Mesodermal cell (in vitro differentiated cells): ENCODE data around the gene PARD3B.

Experiments used
- H3K27ac ChIP-seq: 2 replicates; pipeline ENCODE4 v1.7.0; 2013; ENCODE audit warnings: mild to moderate bottlenecking, low read depth, low read length, moderate library complexity; ENCODE audit not compliant: severe bottlenecking
- H3K36me3 ChIP-seq: 2 replicates; pipeline ENCODE4 v1.7.1; 2013; ENCODE audit warnings: mild to moderate bottlenecking, low read length, moderate library complexity; ENCODE audit not compliant: control insufficient read depth, insufficient read depth
- H3K4me1 ChIP-seq: one replicate; pipeline ENCODE4 v1.7.1; 2013; ENCODE audit warnings: mild to moderate bottlenecking, low read length; ENCODE audit not compliant: insufficient read depth, control insufficient read depth, poor library complexity, severe bottlenecking
- H3K4me3 ChIP-seq: 2 replicates; pipeline ENCODE4 v1.7.0; 2013; ENCODE audit warnings: low read length, control low read depth, mild to moderate bottlenecking; ENCODE audit not compliant: insufficient read depth, poor library complexity, severe bottlenecking; ENCODE audit errors: extremely low read depth
- H3K9me3 ChIP-seq: 2 replicates; pipeline ENCODE4 v1.7.1; 2013; ENCODE audit warnings: mild to moderate bottlenecking, low read length, moderate library complexity; ENCODE audit not compliant: control insufficient read depth
- WGBS, 2 experiments: methylation state at CpG; one replicate each; pipeline ENCODE4 v1.1.5; 2013; ENCODE audit warnings: missing lambda C conversion rate in 2 of 2; ENCODE audit not compliant: insufficient coverage in 2 of 2; 5-methylcytosine and 5-hydroxymethylcytosine counted together

PARD3B gene

GRCh38 chr2:205561441-205561840 lies 1016.2 kb downstream of the PARD3B start:
- H3K27ac ChIP-seq = no peak overlapping the region
- H3K36me3 ChIP-seq = no peaks in the 10 kb centered on the region
- H3K9me3 ChIP-seq = no peaks in the 10 kb centered on the region
- WGBS, 2 experiments = 97 to 98% methylated on average over 3 to 6 of the region's 6 CpGs
- H3K4me3 ChIP-seq = no peak overlapping the region
- H3K4me1 ChIP-seq = peaks cover 10% of the 10 kb centered on the region

GRCh38 chr2:205563646-205564045 lies 1018.4 kb downstream of the PARD3B start:
- H3K36me3 ChIP-seq = no peaks in the 10 kb centered on the region
- H3K27ac ChIP-seq = no peak overlapping the region
- no peaks in the 10 kb centered on the region for H3K4me1 ChIP-seq
- WGBS, 2 experiments = 20% methylated on average over 1 of the region's 2 CpGs; no CpG with 5 or more reads in 1 of the 2 experiments
- no peak overlapping the region for H3K4me3 ChIP-seq
- no peaks in the 10 kb centered on the region for H3K9me3 ChIP-seq

- no peaks in the 10 kb centered on the region for H3K9me3 ChIP-seq
- no peaks in the 10 kb centered on the region for H3K36me3 ChIP-seq
- WGBS, 2 experiments = 94 to 100% methylated on average over 7 of the region's 10 CpGs
- no peak overlapping the region for H3K4me3 ChIP-seq
- H3K27ac ChIP-seq = no peak overlapping the region
- H3K4me1 ChIP-seq = no peaks in the 10 kb centered on the region
Measured at GRCh38 chr2:205564346-205565141, 1019.3 kb downstream of the PARD3B start.

- Histone ChIP-seq H3K27ac (no peak overlapping the region), H3K4me1 (no peaks in the 10 kb centered on the region), H3K36me3 (no peaks in the 10 kb centered on the region), H3K9me3 (no peaks in the 10 kb centered on the region), H3K4me3 (no peak overlapping the region)
- 100% methylated on average over 1 of the region's 2 CpGs for WGBS, 2 experiments
Measured at GRCh38 chr2:205565142-205565522, 1019.9 kb downstream of the PARD3B start.

- Histone ChIP-seq H3K4me3 (no peak overlapping the region), H3K4me1 (no peaks in the 10 kb centered on the region), H3K27ac (no peak overlapping the region), H3K9me3 (no peaks in the 10 kb centered on the region), H3K36me3 (no peaks in the 10 kb centered on the region)
- WGBS, 2 experiments = 78 to 97% methylated on average over 4 to 5 of the region's 6 CpGs
Measured at GRCh38 chr2:205566606-205567168, 1021.4 kb downstream of the PARD3B start.

GRCh38 chr2:205568620-205569019 lies 1023.3 kb downstream of the PARD3B start:
- H3K9me3 ChIP-seq = no peaks in the 10 kb centered on the region
- 96 to 98% methylated on average over 4 to 5 of the region's 5 CpGs for WGBS, 2 experiments
- no peaks in the 10 kb centered on the region for H3K4me1 ChIP-seq
- H3K4me3 ChIP-seq = no peak overlapping the region
- no peaks in the 10 kb centered on the region for H3K36me3 ChIP-seq
- no peak overlapping the region for H3K27ac ChIP-seq

- no peaks in the 10 kb centered on the region for H3K36me3 ChIP-seq
Measured at GRCh38 chr2:205570648-205571047, 1025.4 kb downstream of the PARD3B start.

GRCh38 chr2:205571360-205571959 lies 1026.2 kb downstream of the PARD3B start:
- 77 to 86% methylated on average over 4 to 5 of the region's 5 CpGs for WGBS, 2 experiments
- H3K9me3 ChIP-seq = no peaks in the 10 kb centered on the region
- no peak overlapping the region for H3K4me3 ChIP-seq
- no peaks in the 10 kb centered on the region for H3K36me3 ChIP-seq
- no peaks in the 10 kb centered on the region for H3K4me1 ChIP-seq
- no peak overlapping the region for H3K27ac ChIP-seq

More at GRCh38 chr2:205570648-205571047, 1025.4 kb downstream of the PARD3B start:
- Histone ChIP-seq H3K4me3 (no peak overlapping the region), H3K4me1 (no peaks in the 10 kb centered on the region), H3K9me3 (no peaks in the 10 kb centered on the region), H3K27ac (no peak overlapping the region)
- 100% methylated on average over 1 to 2 of the region's 6 CpGs for WGBS, 2 experiments

- H3K4me1 ChIP-seq = no peaks in the 10 kb centered on the region
- H3K4me3 ChIP-seq = no peak overlapping the region
- no peaks in the 10 kb centered on the region for H3K9me3 ChIP-seq
- 100% methylated on average over 1 of the region's 3 CpGs for WGBS, 2 experiments
- no peaks in the 10 kb centered on the region for H3K36me3 ChIP-seq
- no peak overlapping the region for H3K27ac ChIP-seq
Measured at GRCh38 chr2:205574001-205574400, 1028.7 kb downstream of the PARD3B start.

GRCh38 chr2:205579335-205579734 lies 1034.1 kb downstream of the PARD3B start:
- Histone ChIP-seq H3K9me3 (no peaks in the 10 kb centered on the region), H3K36me3 (no peaks in the 10 kb centered on the region), H3K4me3 (no peak overlapping the region), H3K27ac (no peak overlapping the region), H3K4me1 (peaks cover 4% of the 10 kb centered on the region)
- WGBS, 2 experiments = 80 to 90% methylated on average over 2 of the region's 7 CpGs
